Activated CD4-positive, alpha-beta T cell treated with anti-CD3 and anti-CD28 coated beads, Interleukin-2, amount 10 ng/mL, durations not matched to agents 7 days and 5 days (primary cell): ENCODE results near the gene MESP2. TPM values are rescaled to one million over a fixed set of nuclear protein-coding genes. Genes with fewer than 3 reads are reported as not detected.

Experiments
- CTCF ChIA-PET: fragments of 350-600 bp; sonication (Branson Sonifier 250); formaldehyde crosslinking; loops from one replicate; lab custom pipeline; 2021; ENCODE audit warnings: antibody characterized with exemption; lab: Charles Lee
- POLR2A ChIA-PET: fragments of 350-600 bp; sonication (Branson Sonifier 250); formaldehyde crosslinking; loops from one replicate; lab custom pipeline; 2021; ENCODE audit warnings: antibody characterized with exemption; lab: Charles Lee
- DNase-seq: peaks from one replicate; pipeline ENCODE4 v3.0.0-alpha.2; 2020
- H3K27ac Mint-ChIP-seq: one replicate; pipeline ENCODE4 v1.8.0; 2021; ENCODE audit warnings: mild to moderate bottlenecking, moderate library complexity, mixed read lengths
- H3K27me3 Mint-ChIP-seq: one replicate; pipeline ENCODE4 v1.8.0; 2021; ENCODE audit warnings: mixed read lengths
- H3K36me3 Mint-ChIP-seq: one replicate; pipeline ENCODE4 v1.8.0; 2021; ENCODE audit warnings: low read depth, mixed read lengths
- H3K4me1 Mint-ChIP-seq: one replicate; pipeline ENCODE4 v1.8.0; 2021; ENCODE audit warnings: mixed read lengths
- H3K4me3 Mint-ChIP-seq: one replicate; pipeline ENCODE4 v1.8.0; 2021; ENCODE audit warnings: mild to moderate bottlenecking, moderate library complexity, mixed read lengths
- H3K9me3 Mint-ChIP-seq: one replicate; pipeline ENCODE4 v1.8.0; 2021; ENCODE audit warnings: mixed read lengths
- total RNA-seq, 2 experiments: library from RNA; stranded (reverse); gene quantifications; one replicate each; pipeline ENCODE4 v1.2.3, GENCODE V29; 2021

Gene MESP2
- total RNA-seq, 2 experiments from 2014 or later = not detected

DNA sequence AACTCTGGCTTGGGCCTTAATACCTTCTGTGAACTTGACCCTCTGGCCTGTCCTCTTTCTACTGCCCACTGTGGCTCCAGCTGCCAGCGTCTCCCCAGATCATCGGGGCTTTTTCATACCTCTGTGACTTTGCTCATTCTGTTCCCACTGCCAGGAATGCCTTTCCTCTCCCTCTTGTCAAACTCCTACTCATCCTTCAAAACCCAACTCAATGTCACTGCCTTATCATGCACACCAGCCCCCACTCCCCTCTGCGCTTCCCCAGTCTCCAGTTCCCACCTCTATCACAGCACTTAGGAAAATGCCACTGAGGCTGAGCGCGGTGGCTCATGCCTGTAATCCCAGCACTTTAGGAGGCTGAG is 33.6 kb downstream of the MESP2 start:
- H3K27ac Mint-ChIP-seq = peak overlapping the region; percentile 14
- ChIA-PET POLR2A (no interaction called here), CTCF (no interaction called here)
- DNase-seq = no peak
- H3K27me3 Mint-ChIP-seq = peaks cover 6% of the 10 kb centered on the region
- H3K36me3 Mint-ChIP-seq = no peaks in the 10 kb centered on the region
- H3K4me1 Mint-ChIP-seq = peaks cover 1% of the 10 kb centered on the region
- no peak overlapping the region for H3K4me3 Mint-ChIP-seq
- no peaks in the 10 kb centered on the region for H3K9me3 Mint-ChIP-seq

DNA sequence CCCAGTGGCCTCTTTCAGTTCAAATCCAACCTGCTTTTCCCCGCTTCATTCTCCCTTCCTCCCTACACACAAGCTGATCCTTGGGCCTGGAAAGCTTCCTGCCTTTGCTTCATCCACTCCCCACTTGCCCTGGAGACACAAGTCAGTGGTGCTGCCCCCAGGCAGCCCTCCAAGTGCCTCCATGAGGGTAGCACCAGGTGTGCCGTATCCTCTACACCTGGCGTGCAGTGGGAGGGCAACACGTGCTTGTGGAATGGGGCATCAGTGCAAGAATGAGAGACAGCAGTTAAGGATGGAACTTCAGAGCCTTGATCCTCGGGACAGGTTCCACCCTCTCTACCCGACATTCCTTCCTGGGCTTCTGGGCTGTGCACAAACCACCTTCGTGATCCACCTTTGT is 34.7 kb downstream of the MESP2 start:
- POLR2A ChIA-PET = no interaction called here
- Mint-ChIP-seq H3K27me3 (peaks cover 16% of the 10 kb centered on the region), H3K27ac (peak overlapping the region; percentile 68), H3K4me3 (no peak overlapping the region), H3K9me3 (no peaks in the 10 kb centered on the region), H3K36me3 (no peaks in the 10 kb centered on the region), H3K4me1 (peaks cover 9% of the 10 kb centered on the region)
- DNase-seq = no peak
- CTCF ChIA-PET = no interaction called here

DNA sequence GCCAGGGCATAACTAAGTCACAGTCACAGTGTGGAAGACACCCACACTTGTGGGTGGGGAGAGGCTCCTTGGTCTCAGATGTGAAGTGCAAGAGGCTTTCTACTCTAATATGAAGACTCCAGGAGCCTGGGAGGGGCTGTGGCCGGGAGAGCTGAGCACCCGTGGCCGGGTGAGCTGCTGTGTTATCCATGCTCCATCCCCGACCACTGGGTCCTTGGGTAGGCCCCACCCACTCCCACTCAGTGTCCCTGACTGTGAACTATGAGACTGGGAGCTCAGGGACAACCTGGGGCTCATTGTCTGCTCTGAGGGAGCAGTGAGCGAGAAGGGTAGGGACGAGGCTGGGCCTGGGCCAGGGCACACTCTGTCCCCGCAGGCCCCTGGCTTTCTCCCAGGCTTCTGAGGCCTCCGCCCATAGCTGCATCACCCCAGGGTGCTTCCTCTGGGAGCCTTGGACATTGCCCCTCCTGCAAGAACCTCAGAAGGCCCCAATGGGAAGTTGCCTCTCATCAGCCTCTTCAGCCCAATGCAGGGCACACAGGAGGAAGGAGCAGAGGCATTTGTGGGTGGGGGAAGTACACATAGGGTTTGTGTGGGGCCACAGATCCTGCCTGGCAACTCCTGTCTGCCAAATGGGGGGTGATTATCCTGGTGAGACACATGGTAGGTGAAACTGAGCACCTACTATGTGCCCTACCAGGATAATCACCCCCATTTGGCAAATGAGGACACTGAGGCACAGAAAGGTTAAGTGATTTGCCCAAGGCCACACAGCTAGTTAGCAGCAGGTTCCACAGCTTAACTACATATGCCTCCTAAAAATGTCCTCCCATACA is 36.1 kb downstream of the MESP2 start:
- ChIA-PET POLR2A (no interaction called here), CTCF (interaction anchor here (0.6 to 0.7 kb wide), 2 partner anchors 930 to 1880 kb away, joined by 3 read pairs; no protein-coding TSS in a partner anchor)
- H3K27me3 Mint-ChIP-seq = peaks cover 27% of the 10 kb centered on the region
- no peaks in the 10 kb centered on the region for H3K9me3 Mint-ChIP-seq
- DNase-seq = no peak
- no peak overlapping the region for H3K4me3 Mint-ChIP-seq
- H3K36me3 Mint-ChIP-seq = no peaks in the 10 kb centered on the region
- H3K4me1 Mint-ChIP-seq = peaks cover 9% of the 10 kb centered on the region
- H3K27ac Mint-ChIP-seq = no peak overlapping the region

DNA sequence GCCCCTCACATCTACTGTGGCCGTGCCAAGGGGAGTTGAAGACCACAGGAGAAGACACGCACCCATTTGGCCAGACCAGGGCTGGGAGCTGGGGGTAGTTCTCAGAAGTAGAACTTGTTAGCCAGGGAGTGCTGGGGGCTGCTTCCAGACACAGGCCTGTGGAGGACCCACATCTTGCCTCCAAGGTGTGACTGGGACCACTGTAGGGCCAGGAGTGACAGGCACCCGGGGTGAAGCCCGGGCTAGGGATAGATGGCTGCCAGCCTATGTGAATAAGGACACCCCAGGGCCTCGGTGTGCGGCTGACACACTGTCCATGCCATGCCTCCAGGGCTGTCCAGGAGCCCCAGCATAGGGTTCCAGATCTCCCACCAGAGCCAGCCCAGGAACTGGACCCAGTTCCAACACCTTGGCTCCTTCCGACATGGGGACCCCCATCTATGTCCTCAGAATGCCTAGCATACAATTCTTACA is 36.8 kb downstream of the MESP2 start:
- Mint-ChIP-seq H3K27me3 (peaks cover 27% of the 10 kb centered on the region), H3K36me3 (no peaks in the 10 kb centered on the region), H3K9me3 (no peaks in the 10 kb centered on the region), H3K4me1 (peaks cover 9% of the 10 kb centered on the region), H3K27ac (no peak overlapping the region), H3K4me3 (no peak overlapping the region)
- no peak for DNase-seq
- POLR2A ChIA-PET = no interaction called here
- CTCF ChIA-PET = no interaction called here

DNA sequence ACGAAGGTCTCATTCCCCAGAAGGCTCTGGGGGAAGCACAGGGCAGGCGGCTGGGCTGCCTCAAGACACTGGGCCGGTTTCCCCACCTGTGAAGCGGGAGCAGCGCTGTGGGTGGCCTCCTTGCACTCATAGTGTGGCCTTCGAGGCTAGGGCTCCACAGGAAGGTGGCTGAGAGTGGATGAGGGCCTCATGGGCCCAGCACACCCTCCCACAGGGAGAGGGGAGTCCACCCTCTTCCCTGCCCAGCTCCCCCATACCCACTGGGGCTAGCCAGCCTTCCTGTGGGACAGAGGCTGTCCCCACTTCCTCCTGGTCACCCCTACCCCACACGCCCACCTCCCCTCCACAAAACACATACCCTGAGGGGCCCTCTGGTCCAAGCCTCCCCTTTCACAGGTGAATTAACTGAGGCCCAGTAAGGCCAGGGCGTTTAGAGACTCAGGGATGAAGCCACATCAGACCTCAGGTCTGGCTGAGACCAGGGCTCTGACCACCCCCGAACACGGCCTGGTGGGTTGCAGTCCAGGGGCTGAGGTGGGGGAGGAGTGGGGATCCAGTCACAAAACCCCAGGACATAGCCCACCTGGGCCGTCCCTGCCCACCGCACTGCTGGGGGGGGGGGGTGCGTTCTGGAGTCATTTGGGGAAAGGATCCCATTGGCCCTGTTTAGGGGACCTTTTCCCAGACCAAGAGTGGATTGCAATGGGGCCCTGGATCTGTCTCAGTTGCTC is 37.4 kb downstream of the MESP2 start:
- Mint-ChIP-seq H3K4me3 (peak overlapping the region; percentile 51), H3K27ac (no peak overlapping the region), H3K9me3 (no peaks in the 10 kb centered on the region), H3K36me3 (no peaks in the 10 kb centered on the region), H3K4me1 (peaks cover 9% of the 10 kb centered on the region), H3K27me3 (peaks cover 31% of the 10 kb centered on the region)
- ChIA-PET POLR2A (no interaction called here), CTCF (interaction anchor here (1.3 kb wide), 1 partner anchor 30 kb away, joined by 3 read pairs; no protein-coding TSS in a partner anchor)
- no peak for DNase-seq

DNA sequence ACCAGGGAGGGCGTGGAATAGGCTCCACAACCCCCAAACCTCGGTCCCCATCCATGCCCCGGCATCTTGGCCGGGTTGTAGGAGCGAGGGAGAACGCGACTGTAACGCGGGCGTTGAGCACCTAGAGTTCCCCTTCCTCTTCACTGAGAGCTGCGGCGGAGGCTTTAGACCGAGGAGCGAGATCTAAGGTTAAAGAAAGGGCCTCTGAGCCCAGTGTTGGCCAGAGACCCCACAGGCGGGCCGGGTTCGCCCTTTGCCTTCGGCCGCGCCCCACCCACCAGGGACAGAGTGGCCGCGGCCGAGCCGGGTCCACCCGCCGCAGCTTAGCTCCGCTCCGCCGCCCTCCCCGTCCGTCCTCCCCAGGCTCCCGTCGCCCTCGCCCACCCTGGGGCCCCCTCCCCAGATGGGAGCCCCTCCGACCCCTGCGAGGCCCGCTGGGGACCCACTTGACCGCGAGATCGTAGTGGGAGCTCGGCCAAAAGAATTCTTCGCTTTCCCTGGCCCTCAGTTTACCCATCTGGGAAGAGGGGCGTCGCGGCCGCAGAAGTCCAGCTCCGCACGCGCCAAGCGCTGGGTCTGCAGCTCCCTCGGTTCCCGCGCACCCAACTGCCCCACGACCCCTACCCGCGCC is 38.1 kb downstream of the MESP2 start:
- Mint-ChIP-seq H3K27ac (no peak overlapping the region), H3K27me3 (peaks cover 31% of the 10 kb centered on the region), H3K9me3 (no peaks in the 10 kb centered on the region), H3K36me3 (no peaks in the 10 kb centered on the region), H3K4me1 (peaks cover 9% of the 10 kb centered on the region), H3K4me3 (peak overlapping the region; percentile 51)
- DNase-seq = no peak
- CTCF ChIA-PET = interaction anchor here (1.3 kb wide), 1 partner anchor 31 kb away, joined by 3 read pairs; no protein-coding TSS in a partner anchor
- POLR2A ChIA-PET = no interaction called here

DNA sequence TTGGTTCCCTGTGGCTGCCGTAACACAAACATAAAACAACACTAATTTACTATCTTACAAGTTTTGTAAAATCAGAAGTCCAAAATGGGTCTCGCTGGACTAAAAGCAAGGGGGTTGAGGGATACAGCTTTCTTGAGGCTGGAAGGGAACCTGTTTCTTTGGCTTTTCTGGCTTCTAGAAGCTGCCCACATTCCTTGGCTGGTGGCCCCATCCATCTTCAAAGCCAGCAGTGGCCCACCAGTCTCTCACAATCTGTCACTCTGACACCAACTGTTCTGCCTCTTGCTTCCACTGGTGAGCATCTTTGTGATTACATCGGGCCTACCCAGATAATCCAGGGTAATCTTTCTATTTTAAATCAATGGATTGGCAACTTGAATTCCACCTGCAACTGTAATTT is 39.6 kb downstream of the MESP2 start:
- H3K9me3 Mint-ChIP-seq = no peaks in the 10 kb centered on the region
- H3K4me1 Mint-ChIP-seq = peaks cover 12% of the 10 kb centered on the region

DNA sequence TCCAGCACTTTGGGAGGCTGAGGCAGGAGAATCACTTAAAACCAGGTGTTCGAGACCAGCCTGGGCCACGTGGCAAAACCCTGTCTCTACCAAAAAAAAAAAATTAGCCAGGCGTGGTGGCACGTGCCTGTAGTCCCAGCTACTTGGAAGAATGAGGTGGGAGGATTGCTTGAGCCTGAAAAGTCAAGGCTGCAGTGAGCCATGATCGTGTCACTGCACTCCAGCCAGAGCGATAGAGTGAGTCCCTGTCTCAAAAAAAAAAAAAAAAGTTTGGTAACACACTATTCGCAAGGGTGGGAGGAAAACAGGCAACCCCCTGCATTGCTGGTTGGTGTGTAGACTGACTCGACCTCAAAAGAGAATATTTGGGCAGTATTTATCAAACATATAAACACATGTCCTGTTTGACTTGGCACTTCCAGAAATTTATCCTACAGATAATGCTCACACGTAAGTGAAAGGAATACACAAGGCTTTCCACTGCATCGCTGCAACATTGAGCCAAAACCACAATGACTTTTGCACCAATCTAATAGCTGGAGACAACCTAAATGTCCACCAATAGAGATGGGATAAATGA is 41.7 kb downstream of the MESP2 start:
- Mint-ChIP-seq H3K9me3 (no peaks in the 10 kb centered on the region), H3K36me3 (no peaks in the 10 kb centered on the region), H3K27me3 (peaks cover 44% of the 10 kb centered on the region), H3K27ac (no peak overlapping the region), H3K4me1 (peaks cover 11% of the 10 kb centered on the region), H3K4me3 (no peak overlapping the region)
- POLR2A ChIA-PET = no interaction called here
- DNase-seq = no peak
- CTCF ChIA-PET = no interaction called here

More for the DNA sequence above, 39.6 kb downstream of the MESP2 start:
- no peak for DNase-seq
- Mint-ChIP-seq H3K27ac (no peak overlapping the region), H3K4me3 (peak overlapping the region; percentile 70), H3K27me3 (peaks cover 37% of the 10 kb centered on the region), H3K36me3 (no peaks in the 10 kb centered on the region)
- ChIA-PET CTCF (interaction anchor here (0.9 kb wide), 1 partner anchor 21 kb away, joined by 3 read pairs; no protein-coding TSS in a partner anchor), POLR2A (no interaction called here)

DNA sequence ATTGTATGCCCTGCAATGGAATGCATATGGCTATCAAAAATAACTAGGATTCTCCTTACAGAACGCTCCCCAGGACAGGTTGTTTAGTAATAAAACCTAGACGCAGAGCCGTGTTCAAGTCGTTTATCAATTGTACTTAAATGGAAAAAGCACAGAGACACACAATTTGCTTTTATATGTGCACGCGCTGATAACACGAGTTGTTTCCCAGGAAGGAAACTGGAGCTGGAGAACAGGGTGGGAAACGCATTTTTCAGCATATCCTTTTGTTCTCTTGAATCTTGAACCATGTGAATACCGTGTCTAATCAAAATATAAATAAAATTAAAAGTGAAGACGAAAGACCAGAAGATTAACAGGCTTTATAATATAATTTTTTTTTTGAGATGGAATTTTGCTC is 42.2 kb downstream of the MESP2 start:
- CTCF ChIA-PET = no interaction called here
- POLR2A ChIA-PET = no interaction called here

DNA sequence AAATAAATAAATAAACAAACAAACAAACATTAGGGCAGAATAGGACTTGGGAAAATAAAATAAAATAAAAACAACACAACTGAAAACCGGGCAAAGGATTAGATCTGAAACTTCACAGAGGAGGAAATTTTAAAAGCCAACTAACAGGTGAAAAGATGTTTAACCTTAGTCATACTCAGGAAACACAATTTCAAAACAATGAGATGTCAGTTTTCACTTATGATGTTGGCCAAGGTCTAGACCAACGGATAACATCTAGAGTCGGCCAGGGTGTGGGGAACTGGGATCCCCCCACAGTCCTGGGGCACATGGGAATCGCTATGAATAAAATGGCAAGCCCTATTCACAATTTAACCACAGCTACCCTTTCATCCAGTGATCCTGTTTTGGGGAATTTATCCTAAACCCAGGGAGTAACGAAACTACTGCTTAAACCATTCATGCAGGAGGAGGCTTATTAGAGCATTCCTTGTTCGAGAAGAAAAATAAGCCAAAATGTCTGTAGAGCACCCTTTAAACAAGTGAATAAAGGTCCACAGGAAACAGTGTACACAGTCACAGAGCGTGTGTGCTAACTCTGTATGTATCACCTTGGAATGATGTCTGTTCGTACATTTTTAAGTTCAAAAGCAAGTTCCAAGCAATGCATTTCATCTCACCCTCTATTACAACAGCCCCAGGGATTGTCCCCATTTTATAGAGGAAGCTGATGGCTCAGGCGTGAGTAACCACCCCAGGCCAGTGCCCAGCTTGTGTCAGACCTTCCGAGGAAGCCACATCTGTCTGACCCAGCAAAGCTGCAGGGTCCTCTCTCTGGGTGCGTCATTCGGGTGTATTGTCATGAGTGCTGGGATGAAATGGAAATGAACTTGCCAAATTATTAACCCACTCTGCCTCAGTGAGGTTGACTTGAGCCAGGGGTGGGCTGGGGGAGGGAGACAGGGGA is 44.8 kb downstream of the MESP2 start:
- Mint-ChIP-seq H3K4me1 (peaks cover 3% of the 10 kb centered on the region), H3K36me3 (no peaks in the 10 kb centered on the region), H3K27ac (no peak overlapping the region), H3K9me3 (no peaks in the 10 kb centered on the region), H3K4me3 (no peak overlapping the region), H3K27me3 (peaks cover 28% of the 10 kb centered on the region)
- ChIA-PET POLR2A (no interaction called here), CTCF (interaction anchor here (0.6 kb wide), 2 partner anchors 40 to 61 kb away, joined by 3 to 4 read pairs; no protein-coding TSS in a partner anchor)
- no peak for DNase-seq

More for the DNA sequence above, 42.2 kb downstream of the MESP2 start:
- no peaks in the 10 kb centered on the region for H3K36me3 Mint-ChIP-seq
- H3K4me1 Mint-ChIP-seq = peaks cover 11% of the 10 kb centered on the region
- no peak for DNase-seq
- no peak overlapping the region for H3K4me3 Mint-ChIP-seq
- peaks cover 44% of the 10 kb centered on the region for H3K27me3 Mint-ChIP-seq
- H3K27ac Mint-ChIP-seq = no peak overlapping the region
- H3K9me3 Mint-ChIP-seq = no peaks in the 10 kb centered on the region

DNA sequence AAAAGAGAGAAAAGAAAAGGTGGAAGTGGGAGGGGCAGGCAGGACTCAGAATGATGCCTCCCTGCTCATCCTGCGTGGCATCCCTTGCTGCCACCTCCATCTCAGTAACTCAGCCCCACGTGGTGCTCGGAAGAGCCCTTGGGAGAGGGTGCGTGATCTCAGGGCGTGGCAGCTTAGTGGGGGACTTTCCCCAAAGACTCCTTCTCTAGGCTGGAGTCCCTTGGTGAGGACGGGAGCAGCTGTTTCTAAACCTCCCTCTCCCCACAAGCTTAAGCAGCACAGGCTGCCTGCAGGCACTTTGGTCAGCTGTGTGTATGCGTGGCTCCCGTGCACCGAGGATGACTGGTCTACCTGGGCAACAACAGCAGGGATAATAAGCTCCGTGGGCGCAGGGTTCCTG is 45.9 kb downstream of the MESP2 start:
- no peak for DNase-seq
- H3K36me3 Mint-ChIP-seq = no peaks in the 10 kb centered on the region
- peaks cover 3% of the 10 kb centered on the region for H3K4me1 Mint-ChIP-seq
- peaks cover 19% of the 10 kb centered on the region for H3K27me3 Mint-ChIP-seq
- CTCF ChIA-PET = no interaction called here
- H3K4me3 Mint-ChIP-seq = no peak overlapping the region
- POLR2A ChIA-PET = no interaction called here
- H3K9me3 Mint-ChIP-seq = no peaks in the 10 kb centered on the region
- no peak overlapping the region for H3K27ac Mint-ChIP-seq

DNA sequence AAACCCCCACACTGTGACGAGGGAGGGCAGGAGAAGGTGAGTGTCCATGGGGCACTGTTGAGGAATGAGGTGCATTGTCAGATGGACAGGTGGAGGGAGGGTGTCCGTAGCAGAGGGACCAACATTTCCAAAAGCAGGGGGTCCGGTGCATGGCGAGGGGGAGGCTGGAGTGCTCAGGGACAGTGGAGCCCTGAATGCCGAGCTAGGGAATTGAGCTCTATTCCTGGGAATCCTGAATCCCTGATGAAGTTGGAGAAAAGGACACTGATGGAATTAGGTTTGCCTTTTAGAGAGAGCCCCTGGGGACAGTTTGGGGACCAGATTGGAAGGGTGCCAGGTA is 46.4 kb downstream of the MESP2 start:
- no peak overlapping the region for H3K27ac Mint-ChIP-seq
- DNase-seq = no peak
- H3K9me3 Mint-ChIP-seq = no peaks in the 10 kb centered on the region
- H3K4me3 Mint-ChIP-seq = no peak overlapping the region
- POLR2A ChIA-PET = no interaction called here
- H3K4me1 Mint-ChIP-seq = peaks cover 3% of the 10 kb centered on the region
- CTCF ChIA-PET = no interaction called here
- peaks cover 19% of the 10 kb centered on the region for H3K27me3 Mint-ChIP-seq
- no peaks in the 10 kb centered on the region for H3K36me3 Mint-ChIP-seq
